ENCODE data around the gene SYT15B.
"Not testable (repeated sequence)": the region's sequence is repeated elsewhere in the genome, so short reads cannot be mapped to it uniquely, and the experiment has no call there.

GRCh38 chr10:47768085-47768484 is 4.7 kb upstream of the SYT15B start:
- TF ChIP-seq POLR2A (IDR thresholded peaks at IDR 0.05); CTCF (IDR thresholded peaks at IDR 0.05 in 8 of 11, conservative IDR thresholded peaks at IDR 0.05 in 3 of 11): not testable (repeated sequence)
